Spleen (tissue), 11 donors: ENCODE results near the gene ALDH3A2. TPM values are rescaled to one million over a fixed set of nuclear protein-coding genes. Genes with fewer than 3 reads are reported as not detected.

Experiments
- DNase-seq: peaks from one replicate; pipeline ENCODE4 v3.0.0-alpha.2; 2020
- H3K27ac ChIP-seq, 8 donors: fragments of 200-600 bp; sonication (generic) in 7 of 8; 1 replicate in 4 of 8; 2 replicates in 4 of 8; pipeline versions ENCODE4 v1.5.0 to v1.8.0; 2016 to 2021; ENCODE audit warnings: inconsistent platforms in 4 of 8, mild to moderate bottlenecking in 4 of 8, moderate library complexity in 1 of 8
- H3K27me3 ChIP-seq, 7 donors: fragments of 200-600 bp; sonication (generic) in 6 of 7; replicated peaks in 1 of 7; 1 replicate in 4 of 7; 2 replicates in 3 of 7; pipeline versions ENCODE4 v1.5.0 to v1.8.0; 2016 to 2021; ENCODE audit warnings: inconsistent platforms in 3 of 7, mild to moderate bottlenecking in 1 of 7
- H3K36me3 ChIP-seq, 6 donors: fragments of 200-600 bp; sonication (generic) in 5 of 6; 1 replicate in 4 of 6; 2 replicates in 2 of 6; pipeline versions ENCODE4 v1.5.0 to v1.8.0; 2016 to 2021; ENCODE audit warnings: inconsistent platforms in 2 of 6
- H3K4me1 ChIP-seq, 6 donors: fragments of 200-600 bp; sonication (generic) in 5 of 6; 1 replicate in 3 of 6; 2 replicates in 3 of 6; pipeline versions ENCODE4 v1.5.0 to v1.8.0; 2016 to 2021; ENCODE audit warnings: inconsistent platforms in 3 of 6
- H3K4me3 ChIP-seq, 8 donors: fragments of 200-600 bp; sonication (generic) in 7 of 8; 1 replicate in 4 of 8; 2 replicates in 4 of 8; pipeline versions ENCODE4 v1.5.0 to v1.8.0; 2016 to 2021; ENCODE audit warnings: inconsistent platforms in 4 of 8, mild to moderate bottlenecking in 4 of 8, moderate library complexity in 2 of 8
- H3K9me3 ChIP-seq, 8 donors: fragments of 200-600 bp; sonication (generic) in 7 of 8; 1 replicate in 4 of 8; 2 replicates in 4 of 8; pipeline versions ENCODE4 v1.5.0 to v1.8.0; 2016 to 2021; ENCODE audit warnings: inconsistent platforms in 4 of 8
- POLR2A ChIP-seq, 3 donors: fragments of 450-650 bp; IDR thresholded peaks; one replicate each; pipeline ENCODE4 v1.5.1; 2017; ENCODE audit warnings: antibody characterized with exemption in 3 of 3, mild to moderate bottlenecking in 1 of 3
- POLR2AphosphoS5 ChIP-seq, 3 donors: sonication (generic); formaldehyde crosslinking; IDR thresholded peaks; one replicate each; pipeline ENCODE4 v1.5.1; 2017; ENCODE audit warnings: antibody characterized with exemption in 3 of 3
- WGBS, 5 donors: extraction: QIAGEN DNeasy Blood & Tissue Kit in 3 of 5; methylation state at CpG; one replicate each; pipeline versions ENCODE4 v1.1.5 to v1.1.7; 2013 to 2018; 5-methylcytosine and 5-hydroxymethylcytosine counted together
- intact Hi-C: fragments of 100-400 bp; cut with DNase I; formaldehyde crosslinking; loops from one replicate; pipeline ENCODE4 v1.15.0; 2023; ENCODE audit warnings: low total_unique reads
- polyA plus RNA-seq, 3 donors: library from polyadenylated mRNA; stranded (reverse); fragments of 200-250 nt; gene quantifications; one replicate each; pipeline ENCODE4 v1.2.1, GENCODE V29; 2013
- total RNA-seq, 7 donors: library from RNA; depleted of rRNA in 3 of 7; stranded (reverse); fragments of >200 nt in 3 of 7; fragmentation: NEBNext Ultra II Directional in 4 of 7; extraction: Animal tissue kit (Norgen Biotek cat#: 25700) in 4 of 7; gene quantifications; one replicate each; pipeline versions ENCODE4 v1.1.0 to v1.2.1, GENCODE V29; 2016 to 2021
- TF ChIP-seq, protein P1 (sequence below), 11 experiments: fragments of 200-600 bp in 7 of 11; fragments of 450-650 bp in 4 of 11; sonication (generic) in 4 of 11; IDR thresholded peaks in 8 of 11; conservative IDR thresholded peaks in 3 of 11; 1 replicate in 7 of 11; 2 replicates in 4 of 11; pipeline versions ENCODE4 v1.4.0 to v1.8.0; 2016 to 2021; ENCODE audit warnings: antibody characterized with exemption in 11 of 11, inconsistent platforms in 4 of 11, mild to moderate bottlenecking in 1 of 11
- donor health status: healthy with polysubstance abuse.
- donor health status: DM: no; HTN: no; CAD: no; lungs with moderate emphysema.
- donor health status: DM: no; HTN: no; CAD: no.
- donor health status: Bipolar disorder and iron deficiency.
- donor health status: healthy.
- donor health status: DM: no; HTN: no; CAD: no.
- donor health status: DM: yes; HTN: yes; CAD: no.

The ALDH3A2 gene
- total and polyA plus RNA-seq, 10 donors = 14.4 to 73.1 (median 50.7) TPM

DNA sequence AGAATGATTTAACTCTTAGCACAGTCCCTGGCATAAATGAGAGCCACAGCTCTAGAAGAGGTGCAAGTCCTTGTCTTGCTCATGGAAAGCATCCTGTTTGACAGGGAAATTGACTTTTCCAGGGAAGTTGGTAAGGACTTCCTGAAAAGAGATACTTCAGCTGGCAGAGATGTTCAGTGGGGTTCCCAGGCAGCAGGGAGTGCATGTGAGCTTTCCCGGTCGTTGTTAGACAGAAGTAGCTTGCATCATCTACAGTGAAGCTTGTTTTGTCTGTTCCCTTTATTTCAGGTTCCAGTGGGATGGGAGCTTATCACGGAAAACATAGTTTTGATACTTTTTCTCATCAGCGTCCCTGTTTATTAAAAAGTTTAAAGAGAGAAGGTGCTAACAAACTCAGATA is 22.9 kb downstream of the ALDH3A2 start:
- intact Hi-C loops = no loop called here
- peaks cover 10 to 25% (median 15%) of the 10 kb centered on the region in 6 donors for H3K4me1 ChIP-seq
- DNase-seq = no peak
- peaks cover 0 to 92% (median 16%) of the 10 kb centered on the region in 6 donors for H3K36me3 ChIP-seq
- H3K9me3 ChIP-seq = no peaks in the 10 kb centered on the region
- H3K4me3 ChIP-seq = no peak overlapping the region
- TF ChIP-seq, protein P1, sequence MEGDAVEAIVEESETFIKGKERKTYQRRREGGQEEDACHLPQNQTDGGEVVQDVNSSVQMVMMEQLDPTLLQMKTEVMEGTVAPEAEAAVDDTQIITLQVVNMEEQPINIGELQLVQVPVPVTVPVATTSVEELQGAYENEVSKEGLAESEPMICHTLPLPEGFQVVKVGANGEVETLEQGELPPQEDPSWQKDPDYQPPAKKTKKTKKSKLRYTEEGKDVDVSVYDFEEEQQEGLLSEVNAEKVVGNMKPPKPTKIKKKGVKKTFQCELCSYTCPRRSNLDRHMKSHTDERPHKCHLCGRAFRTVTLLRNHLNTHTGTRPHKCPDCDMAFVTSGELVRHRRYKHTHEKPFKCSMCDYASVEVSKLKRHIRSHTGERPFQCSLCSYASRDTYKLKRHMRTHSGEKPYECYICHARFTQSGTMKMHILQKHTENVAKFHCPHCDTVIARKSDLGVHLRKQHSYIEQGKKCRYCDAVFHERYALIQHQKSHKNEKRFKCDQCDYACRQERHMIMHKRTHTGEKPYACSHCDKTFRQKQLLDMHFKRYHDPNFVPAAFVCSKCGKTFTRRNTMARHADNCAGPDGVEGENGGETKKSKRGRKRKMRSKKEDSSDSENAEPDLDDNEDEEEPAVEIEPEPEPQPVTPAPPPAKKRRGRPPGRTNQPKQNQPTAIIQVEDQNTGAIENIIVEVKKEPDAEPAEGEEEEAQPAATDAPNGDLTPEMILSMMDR (IDR thresholded peaks at IDR 0.05 in 8 of 11, conservative IDR thresholded peaks at IDR 0.05 in 3 of 11) = no peak
- TF ChIP-seq POLR2A (IDR thresholded peaks at IDR 0.05) = no peak
- no peak for TF ChIP-seq POLR2AphosphoS5 (IDR thresholded peaks at IDR 0.05)
- peak overlapping the region in 2 of 8 donors; percentile 41 to 55 for H3K27ac ChIP-seq
- no peaks in the 10 kb centered on the region for H3K27me3 ChIP-seq
- 70 to 83% (median 73%) methylated on average over 4 of the region's 4 CpGs for WGBS, 5 donors

DNA sequence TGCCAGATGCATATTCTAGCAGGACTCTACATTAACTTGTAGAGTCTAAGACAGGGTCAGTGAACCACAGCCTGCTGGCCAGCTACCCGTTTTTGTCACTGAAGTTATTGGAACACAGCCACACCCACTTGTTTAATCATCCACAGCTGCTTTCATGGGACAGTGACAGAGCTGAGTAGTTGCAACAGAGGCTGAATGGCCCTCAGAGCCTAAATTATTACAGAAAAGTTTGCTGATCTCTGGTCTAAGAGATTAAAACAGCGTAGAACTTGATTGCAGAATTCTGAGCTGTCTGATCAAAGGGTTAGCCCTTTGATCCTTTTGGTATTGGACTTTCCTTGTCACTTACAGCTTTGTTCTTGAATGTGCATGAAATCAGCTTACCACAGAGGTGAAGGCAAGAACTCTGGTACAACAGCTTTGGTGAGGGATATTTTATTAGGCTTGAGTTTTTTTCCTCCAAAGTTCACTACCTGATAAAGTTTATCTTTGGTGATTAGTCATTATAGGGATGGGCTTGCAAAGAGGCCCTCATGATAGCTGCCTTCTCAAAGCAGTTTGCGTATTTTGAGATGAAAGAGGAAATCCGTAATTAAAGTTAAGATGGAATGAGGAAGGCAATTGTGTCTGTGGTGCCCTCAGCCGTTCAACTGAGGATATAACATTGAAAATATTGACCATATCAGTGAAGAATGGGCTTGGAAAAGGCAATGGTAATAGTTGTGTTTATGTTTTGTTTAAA is 23.6 kb downstream of the ALDH3A2 start:
- no peak for DNase-seq
- intact Hi-C loops = no loop called here

DNA sequence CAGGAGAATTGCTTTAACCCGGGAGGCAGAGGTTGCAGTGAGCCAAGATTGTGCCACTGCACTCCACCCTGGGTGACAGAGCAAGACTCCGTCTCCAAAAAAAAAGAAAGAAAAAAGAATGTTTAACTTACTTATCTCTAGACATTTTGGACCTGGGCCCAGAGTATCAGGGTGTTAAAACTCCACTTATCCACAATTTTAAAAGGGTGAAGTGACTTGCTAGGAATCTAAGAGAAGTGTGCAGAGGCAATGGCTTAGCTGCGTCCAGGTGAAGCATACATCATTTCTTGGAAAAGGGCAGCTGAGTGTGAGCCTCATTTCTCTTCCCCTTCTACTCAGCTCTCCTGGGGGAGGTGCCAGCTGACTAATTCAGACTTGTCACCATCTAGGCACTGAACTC is 25.1 kb downstream of the ALDH3A2 start:
- DNase-seq = no peak
- Histone ChIP-seq H3K27ac (no peak overlapping the region), H3K36me3 (peaks cover 0 to 97% (median 24%) of the 10 kb centered on the region in 6 donors), H3K9me3 (no peaks in the 10 kb centered on the region), H3K4me1 (peaks cover 10 to 25% (median 15%) of the 10 kb centered on the region in 6 donors), H3K27me3 (no peaks in the 10 kb centered on the region), H3K4me3 (no peak overlapping the region)
- TF ChIP-seq, protein P1 (IDR thresholded peaks at IDR 0.05 in 8 of 11, conservative IDR thresholded peaks at IDR 0.05 in 3 of 11) = no peak
- intact Hi-C loops = no loop called here
- WGBS, 5 donors = 85 to 96% (median 93%) methylated on average over 3 of the region's 3 CpGs

More for the DNA sequence above, 23.6 kb downstream of the ALDH3A2 start:
- WGBS, 5 donors = 57 to 74% (median 64%) methylated on average over 5 of the region's 5 CpGs
- TF ChIP-seq, protein P1 (IDR thresholded peaks at IDR 0.05 in 8 of 11, conservative IDR thresholded peaks at IDR 0.05 in 3 of 11) = peak in 1 of 11 experiments; percentile 15
- TF ChIP-seq POLR2AphosphoS5 (IDR thresholded peaks at IDR 0.05) = peak in 1 of 3 donors; percentile 46
- TF ChIP-seq POLR2A (IDR thresholded peaks at IDR 0.05) = no peak
- no peak overlapping the region for H3K4me3 ChIP-seq
- no peaks in the 10 kb centered on the region for H3K27me3 ChIP-seq
- H3K36me3 ChIP-seq = peaks cover 0 to 92% (median 22%) of the 10 kb centered on the region in 6 donors
- peak overlapping the region in 5 of 8 donors; percentile 14 to 55 (median 26) for H3K27ac ChIP-seq
- peaks cover 10 to 25% (median 15%) of the 10 kb centered on the region in 6 donors for H3K4me1 ChIP-seq
- no peaks in the 10 kb centered on the region for H3K9me3 ChIP-seq

DNA sequence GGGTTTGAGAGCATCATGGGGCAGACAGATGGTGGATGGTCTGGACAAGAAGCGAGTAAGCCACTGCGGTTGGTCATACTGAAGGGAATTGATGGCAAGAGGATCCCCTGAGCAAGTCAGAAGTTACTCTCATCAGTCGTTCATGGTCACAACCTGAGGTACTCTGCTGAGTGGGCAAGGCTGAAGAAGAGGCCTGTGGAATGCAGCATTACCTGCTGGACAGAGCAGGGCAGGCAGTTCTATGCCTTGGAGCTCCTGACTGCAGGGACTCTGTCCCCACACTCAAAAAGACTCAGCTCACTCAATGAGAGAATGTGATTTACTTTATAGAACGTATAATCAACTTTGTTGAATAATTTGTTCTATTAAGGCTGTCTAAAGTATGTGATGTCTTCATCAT is 28.3 kb downstream of the ALDH3A2 start:
- Histone ChIP-seq H3K27me3 (no peaks in the 10 kb centered on the region), H3K4me3 (no peak overlapping the region), H3K27ac (no peak overlapping the region), H3K36me3 (peaks cover 0 to 80% (median 23%) of the 10 kb centered on the region in 6 donors), H3K9me3 (no peaks in the 10 kb centered on the region), H3K4me1 (peaks cover 0 to 11% (median 2%) of the 10 kb centered on the region in 6 donors)
- 84 to 97% (median 95%) methylated on average over 4 of the region's 4 CpGs for WGBS, 5 donors
- TF ChIP-seq POLR2A (IDR thresholded peaks at IDR 0.05) (no peak), POLR2AphosphoS5 (IDR thresholded peaks at IDR 0.05) (no peak)
- TF ChIP-seq, protein P1 (IDR thresholded peaks at IDR 0.05 in 8 of 11, conservative IDR thresholded peaks at IDR 0.05 in 3 of 11) = no peak
- intact Hi-C loops = no loop called here
- DNase-seq = no peak
